ENCODE results near the gene SCNN1A.

SCNN1A gene

GRCh38 chr12:6313326-6313940 is 61.9 kb downstream of the SCNN1A start:
- H3K4me2 ChIP-seq (ENCODE audit: low read depth, low read length, poor library complexity, severe bottlenecking) = no peak overlapping the region
- H3F3A ChIP-seq (ENCODE audit: insufficient read depth) = no peaks in the 10 kb centered on the region
- no peaks in the 10 kb centered on the region for H3K27me3 ChIP-seq (ENCODE audit: low read length)
- no peaks in the 10 kb centered on the region for H3K36me3 ChIP-seq (ENCODE audit: low read length)
- TF ChIP-seq EZH2phosphoT487 (conservative IDR thresholded peaks at IDR 0.05; ENCODE audit: low read length) = no peak
- no peak for TF ChIP-seq CTCF (IDR thresholded peaks at IDR 0.05; ENCODE audit: insufficient read depth, low read length, poor library complexity, severe bottlenecking)
- H3K27ac ChIP-seq (ENCODE audit: low read depth, low read length) = no peak overlapping the region
- H3K9ac ChIP-seq (ENCODE audit: low read length) = no peak overlapping the region
- H3K9me2 ChIP-seq (replicated peaks; ENCODE audit: insufficient read depth, low read length) = no peaks in the 10 kb centered on the region
- H2AFZ ChIP-seq (ENCODE audit: low read depth, low read length, severe bottlenecking) = no peak overlapping the region
- H3K9me3 ChIP-seq (ENCODE audit: insufficient read depth, low read length) = no peaks in the 10 kb centered on the region
- H3K4me3 ChIP-seq (ENCODE audit: insufficient read depth, low read length, poor library complexity, severe bottlenecking) = no peak overlapping the region
- H3K79me2 ChIP-seq (ENCODE audit: insufficient read depth, low read length) = no peaks in the 10 kb centered on the region
- no peaks in the 10 kb centered on the region for H4K20me1 ChIP-seq (ENCODE audit: low read depth, low read length)

GRCh38 chr12:6312529-6313325 is 62.6 kb downstream of the SCNN1A start:
- no peak overlapping the region for H3K27ac ChIP-seq (ENCODE audit: low read depth, low read length)
- H3K9me3 ChIP-seq (ENCODE audit: insufficient read depth, low read length) = no peaks in the 10 kb centered on the region
- no peaks in the 10 kb centered on the region for H3K36me3 ChIP-seq (ENCODE audit: low read length)
- TF ChIP-seq EZH2phosphoT487 (conservative IDR thresholded peaks at IDR 0.05; ENCODE audit: low read length) (no peak), CTCF (IDR thresholded peaks at IDR 0.05; ENCODE audit: insufficient read depth, low read length, poor library complexity, severe bottlenecking) (no peak)
- no peak overlapping the region for H3K4me3 ChIP-seq (ENCODE audit: insufficient read depth, low read length, poor library complexity, severe bottlenecking)
- H3K79me2 ChIP-seq (ENCODE audit: insufficient read depth, low read length) = no peaks in the 10 kb centered on the region
- H3K9ac ChIP-seq (ENCODE audit: low read length) = no peak overlapping the region
- H2AFZ ChIP-seq (ENCODE audit: low read depth, low read length, severe bottlenecking) = no peak overlapping the region
- no peak overlapping the region for H3K4me2 ChIP-seq (ENCODE audit: low read depth, low read length, poor library complexity, severe bottlenecking)
- H3F3A ChIP-seq (ENCODE audit: insufficient read depth) = no peaks in the 10 kb centered on the region
- H3K27me3 ChIP-seq (ENCODE audit: low read length) = no peaks in the 10 kb centered on the region
- H4K20me1 ChIP-seq (ENCODE audit: low read depth, low read length) = no peaks in the 10 kb centered on the region
- no peaks in the 10 kb centered on the region for H3K9me2 ChIP-seq (replicated peaks; ENCODE audit: insufficient read depth, low read length)

- Histone ChIP-seq H4K20me1 (ENCODE audit: low read depth, low read length) (no peaks in the 10 kb centered on the region), H3K9ac (ENCODE audit: low read length) (no peak overlapping the region), H3K27ac (ENCODE audit: low read depth, low read length) (no peak overlapping the region), H2AFZ (ENCODE audit: low read depth, low read length, severe bottlenecking) (no peak overlapping the region), H3K79me2 (ENCODE audit: insufficient read depth, low read length) (no peaks in the 10 kb centered on the region), H3K27me3 (ENCODE audit: low read length) (no peaks in the 10 kb centered on the region), H3K36me3 (ENCODE audit: low read length) (no peaks in the 10 kb centered on the region), H3K9me2 (replicated peaks; ENCODE audit: insufficient read depth, low read length) (no peaks in the 10 kb centered on the region), H3K9me3 (ENCODE audit: insufficient read depth, low read length) (no peaks in the 10 kb centered on the region), H3K4me3 (ENCODE audit: insufficient read depth, low read length, poor library complexity, severe bottlenecking) (no peak overlapping the region), H3F3A (ENCODE audit: insufficient read depth) (no peaks in the 10 kb centered on the region), H3K4me2 (ENCODE audit: low read depth, low read length, poor library complexity, severe bottlenecking) (no peak overlapping the region)
- TF ChIP-seq EZH2phosphoT487 (conservative IDR thresholded peaks at IDR 0.05; ENCODE audit: low read length) (no peak), CTCF (IDR thresholded peaks at IDR 0.05; ENCODE audit: insufficient read depth, low read length, poor library complexity, severe bottlenecking) (no peak)
These were observed 63.4 kb downstream of the SCNN1A start for GRCh38 chr12:6311822-6312528.
